DOHH2 (cell line): Measurements from ENCODE around the gene NUP210L.

Experiments
- H3F3A ChIP-seq: fragments of 200-600 bp; sonication (generic), shearing (Covaris generic); 2 replicates; pipeline ENCODE4 v1.6.0; 2016; ENCODE audit warnings: antibody characterized with exemption, mild to moderate bottlenecking; ENCODE audit not compliant: control insufficient read depth, insufficient read depth
- H3K27ac ChIP-seq: fragments of 200-600 bp; sonication (generic); 2 replicates; pipeline ENCODE4 v1.5.1; 2014; ENCODE audit warnings: low read depth, mild to moderate bottlenecking, low read length, moderate library complexity
- H3K27me3 ChIP-seq: fragments of 200-600 bp; sonication (generic); 2 replicates; pipeline ENCODE4 v1.6.1; 2014; ENCODE audit warnings: mild to moderate bottlenecking, low read length, mixed read lengths; ENCODE audit not compliant: control insufficient read depth
- H3K36me3 ChIP-seq: fragments of 200-600 bp; sonication (generic); 2 replicates; pipeline ENCODE4 v1.6.1; 2014; ENCODE audit warnings: mild to moderate bottlenecking, low read length, moderate library complexity, mixed read lengths; ENCODE audit not compliant: control insufficient read depth
- H3K4me1 ChIP-seq: fragments of 200-600 bp; sonication (generic); 2 replicates; pipeline ENCODE4 v1.6.1; 2014; ENCODE audit warnings: mild to moderate bottlenecking, low read length, mixed read lengths; ENCODE audit not compliant: control insufficient read depth
- H3K4me2 ChIP-seq: fragments of 200-600 bp; sonication (generic); 2 replicates; pipeline ENCODE4 v1.6.0; 2014; ENCODE audit warnings: mild to moderate bottlenecking, low read length, moderate library complexity
- H3K4me3 ChIP-seq: fragments of 200-600 bp; sonication (generic); 2 replicates; pipeline ENCODE4 v1.5.1; 2014; ENCODE audit warnings: mild to moderate bottlenecking, low read length, mixed read lengths
- H3K79me2 ChIP-seq: fragments of 200-600 bp; sonication (generic); 2 replicates; pipeline ENCODE4 v1.6.1; 2014; ENCODE audit warnings: mild to moderate bottlenecking, low read length, mixed read lengths; ENCODE audit not compliant: control insufficient read depth
- H3K9me2 ChIP-seq: fragments of 200-600 bp; sonication (generic); replicated peaks from 2 replicates; pipeline ENCODE4 v1.6.1; 2014; ENCODE audit warnings: mild to moderate bottlenecking, low read length, mixed read lengths; ENCODE audit not compliant: control insufficient read depth
- H3K9me3 ChIP-seq: fragments of 200-600 bp; sonication (generic); 2 replicates; pipeline ENCODE4 v1.6.1; 2014; ENCODE audit warnings: antibody characterized with exemption, low read length, mixed read lengths; ENCODE audit not compliant: control insufficient read depth, insufficient read depth
- H4K20me1 ChIP-seq: fragments of 200-600 bp; sonication (generic); 2 replicates; pipeline ENCODE4 v1.6.0; 2014; ENCODE audit warnings: low read depth, mild to moderate bottlenecking, antibody characterized with exemption, low read length, moderate library complexity; ENCODE audit not compliant: control insufficient read depth, insufficient read depth
- EZH2phosphoT487 ChIP-seq: fragments of 200-600 bp; sonication (generic); IDR thresholded peaks from 2 replicates; pipeline ENCODE4 v1.6.1; 2017; ENCODE audit warnings: borderline replicate concordance, mild to moderate bottlenecking, antibody characterized with exemption, low read length, moderate library complexity, mixed read lengths
- TF ChIP-seq, protein P1 (sequence below): fragments of 200-600 bp; sonication (generic); IDR thresholded peaks from one replicate; pipeline ENCODE4 v1.5.1; 2014; ENCODE audit warnings: antibody characterized with exemption, mild to moderate bottlenecking, low read depth, low read length; ENCODE audit not compliant: poor library complexity, severe bottlenecking

NUP210L gene

GRCh38 chr1:154097873-154098272 lies 57.0 kb downstream of the NUP210L start:
- Histone ChIP-seq H3K79me2 (no peaks in the 10 kb centered on the region), H3K4me3 (no peak overlapping the region), H3K9me2 (no peaks in the 10 kb centered on the region), H3K27ac (no peak overlapping the region), H3K27me3 (no peaks in the 10 kb centered on the region), H3K4me1 (no peaks in the 10 kb centered on the region), H3F3A (no peaks in the 10 kb centered on the region), H3K36me3 (no peaks in the 10 kb centered on the region), H3K9me3 (no peaks in the 10 kb centered on the region; the same call in 1 of the 2 replicates), H3K4me2 (no peak overlapping the region), H4K20me1 (no peaks in the 10 kb centered on the region)
- TF ChIP-seq, protein P1, sequence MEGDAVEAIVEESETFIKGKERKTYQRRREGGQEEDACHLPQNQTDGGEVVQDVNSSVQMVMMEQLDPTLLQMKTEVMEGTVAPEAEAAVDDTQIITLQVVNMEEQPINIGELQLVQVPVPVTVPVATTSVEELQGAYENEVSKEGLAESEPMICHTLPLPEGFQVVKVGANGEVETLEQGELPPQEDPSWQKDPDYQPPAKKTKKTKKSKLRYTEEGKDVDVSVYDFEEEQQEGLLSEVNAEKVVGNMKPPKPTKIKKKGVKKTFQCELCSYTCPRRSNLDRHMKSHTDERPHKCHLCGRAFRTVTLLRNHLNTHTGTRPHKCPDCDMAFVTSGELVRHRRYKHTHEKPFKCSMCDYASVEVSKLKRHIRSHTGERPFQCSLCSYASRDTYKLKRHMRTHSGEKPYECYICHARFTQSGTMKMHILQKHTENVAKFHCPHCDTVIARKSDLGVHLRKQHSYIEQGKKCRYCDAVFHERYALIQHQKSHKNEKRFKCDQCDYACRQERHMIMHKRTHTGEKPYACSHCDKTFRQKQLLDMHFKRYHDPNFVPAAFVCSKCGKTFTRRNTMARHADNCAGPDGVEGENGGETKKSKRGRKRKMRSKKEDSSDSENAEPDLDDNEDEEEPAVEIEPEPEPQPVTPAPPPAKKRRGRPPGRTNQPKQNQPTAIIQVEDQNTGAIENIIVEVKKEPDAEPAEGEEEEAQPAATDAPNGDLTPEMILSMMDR, result no peak
- TF ChIP-seq EZH2phosphoT487, result no peak

- H3K27ac ChIP-seq, result no peak overlapping the region
- H3K27me3 ChIP-seq, result no peaks in the 10 kb centered on the region
- no peaks in the 10 kb centered on the region for H3K36me3 ChIP-seq
- H3K4me1 ChIP-seq, result no peaks in the 10 kb centered on the region
- H3K4me2 ChIP-seq, result no peak overlapping the region
- H3K9me2 ChIP-seq, result no peaks in the 10 kb centered on the region
- H3K4me3 ChIP-seq, result no peak overlapping the region
- no peaks in the 10 kb centered on the region for H3F3A ChIP-seq
- no peaks in the 10 kb centered on the region for H3K79me2 ChIP-seq
- no peaks in the 10 kb centered on the region for H4K20me1 ChIP-seq
- TF ChIP-seq EZH2phosphoT487, result no peak
- TF ChIP-seq, protein P1, result no peak
- H3K9me3 ChIP-seq, result no peaks in the 10 kb centered on the region; the same call in 1 of the 2 replicates
These were observed 59.3 kb downstream of the NUP210L start for GRCh38 chr1:154095456-154096060.

DNA sequence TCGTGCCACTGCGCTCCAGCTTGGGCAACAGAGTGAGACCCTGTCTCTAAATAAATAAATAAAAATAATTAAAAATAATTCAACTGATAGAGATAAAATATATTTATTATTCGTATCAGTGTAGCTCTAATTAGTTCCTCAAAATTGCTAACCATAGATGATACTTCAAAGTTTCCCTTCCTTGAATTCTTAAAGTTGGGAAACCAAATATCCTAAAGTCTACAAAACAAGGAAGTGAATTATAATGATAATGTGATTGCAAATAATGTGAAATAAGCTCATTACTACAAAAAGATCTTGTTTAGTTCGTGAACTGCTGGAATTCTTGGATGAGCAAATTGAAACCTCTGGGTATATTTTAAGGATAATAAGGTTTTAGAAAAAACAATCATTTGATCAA lies 60.5 kb downstream of the NUP210L start:
- Histone ChIP-seq H3F3A (no peaks in the 10 kb centered on the region), H3K4me3 (no peak overlapping the region), H3K36me3 (no peaks in the 10 kb centered on the region), H3K27ac (no peak overlapping the region), H3K4me2 (no peak overlapping the region), H3K27me3 (no peaks in the 10 kb centered on the region), H3K9me2 (no peaks in the 10 kb centered on the region), H3K79me2 (no peaks in the 10 kb centered on the region), H4K20me1 (no peaks in the 10 kb centered on the region), H3K4me1 (no peaks in the 10 kb centered on the region), H3K9me3 (no peaks in the 10 kb centered on the region; the same call in 1 of the 2 replicates)
- TF ChIP-seq, protein P1, result no peak
- no peak for TF ChIP-seq EZH2phosphoT487

- Histone ChIP-seq H3K9me2 (no peaks in the 10 kb centered on the region), H3K27ac (no peak overlapping the region), H3F3A (no peaks in the 10 kb centered on the region), H3K27me3 (no peaks in the 10 kb centered on the region), H4K20me1 (no peaks in the 10 kb centered on the region), H3K4me3 (no peak overlapping the region), H3K4me2 (no peak overlapping the region), H3K4me1 (no peaks in the 10 kb centered on the region), H3K79me2 (no peaks in the 10 kb centered on the region), H3K36me3 (no peaks in the 10 kb centered on the region), H3K9me3 (no peaks in the 10 kb centered on the region; the same call in 1 of the 2 replicates)
- no peak for TF ChIP-seq EZH2phosphoT487
- TF ChIP-seq, protein P1, result no peak
These were observed 61.2 kb downstream of the NUP210L start for GRCh38 chr1:154093699-154094098.
